Neural cell (in vitro differentiated cells): ENCODE results near the gene HPN.

Experiments used
- EP300 ChIP-seq: fragments of 450-650 bp; conservative IDR thresholded peaks from 2 replicates; pipeline ENCODE4 v1.6.1; 2014; ENCODE audit warnings: antibody characterized with exemption, mild to moderate bottlenecking, moderate library complexity; ENCODE audit not compliant: poor library complexity, severe bottlenecking
- EZH2 ChIP-seq: fragments of 200-600, 300-800 bp; shearing (Covaris generic), sonication (generic); IDR thresholded peaks from 2 replicates; pipeline ENCODE4 v1.6.1; 2014; ENCODE audit warnings: antibody characterized with exemption, low read length, borderline replicate concordance, mild to moderate bottlenecking; ENCODE audit not compliant: insufficient read depth, poor library complexity, severe bottlenecking
- MXI1 ChIP-seq: fragments of 450-650 bp; conservative IDR thresholded peaks from 2 replicates; pipeline ENCODE4 v1.6.1; 2014; ENCODE audit warnings: antibody characterized with exemption, mild to moderate bottlenecking; ENCODE audit not compliant: poor library complexity, severe bottlenecking
- POLR2AphosphoS5 ChIP-seq: IDR thresholded peaks from 2 replicates; pipeline ENCODE4 v1.6.1; 2012
- RAD21 ChIP-seq: fragments of 450-650 bp; conservative IDR thresholded peaks from 2 replicates; pipeline ENCODE4 v1.6.1; 2014; ENCODE audit warnings: antibody characterized with exemption, mild to moderate bottlenecking, moderate library complexity
- TAF1 ChIP-seq: IDR thresholded peaks from 2 replicates; pipeline ENCODE4 v1.6.1; 2012; ENCODE audit warnings: low read depth
- TF ChIP-seq, protein P1 (sequence below): fragments of 450-650 bp; IDR thresholded peaks from 2 replicates; pipeline ENCODE4 v1.5.1; 2014; ENCODE audit warnings: antibody characterized with exemption, mild to moderate bottlenecking, moderate library complexity; ENCODE audit not compliant: poor library complexity, severe bottlenecking

- TF ChIP-seq, protein P1, sequence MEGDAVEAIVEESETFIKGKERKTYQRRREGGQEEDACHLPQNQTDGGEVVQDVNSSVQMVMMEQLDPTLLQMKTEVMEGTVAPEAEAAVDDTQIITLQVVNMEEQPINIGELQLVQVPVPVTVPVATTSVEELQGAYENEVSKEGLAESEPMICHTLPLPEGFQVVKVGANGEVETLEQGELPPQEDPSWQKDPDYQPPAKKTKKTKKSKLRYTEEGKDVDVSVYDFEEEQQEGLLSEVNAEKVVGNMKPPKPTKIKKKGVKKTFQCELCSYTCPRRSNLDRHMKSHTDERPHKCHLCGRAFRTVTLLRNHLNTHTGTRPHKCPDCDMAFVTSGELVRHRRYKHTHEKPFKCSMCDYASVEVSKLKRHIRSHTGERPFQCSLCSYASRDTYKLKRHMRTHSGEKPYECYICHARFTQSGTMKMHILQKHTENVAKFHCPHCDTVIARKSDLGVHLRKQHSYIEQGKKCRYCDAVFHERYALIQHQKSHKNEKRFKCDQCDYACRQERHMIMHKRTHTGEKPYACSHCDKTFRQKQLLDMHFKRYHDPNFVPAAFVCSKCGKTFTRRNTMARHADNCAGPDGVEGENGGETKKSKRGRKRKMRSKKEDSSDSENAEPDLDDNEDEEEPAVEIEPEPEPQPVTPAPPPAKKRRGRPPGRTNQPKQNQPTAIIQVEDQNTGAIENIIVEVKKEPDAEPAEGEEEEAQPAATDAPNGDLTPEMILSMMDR, result no peak
- TF ChIP-seq EZH2, result no peak
- no peak for TF ChIP-seq RAD21
- no peak for TF ChIP-seq TAF1
- TF ChIP-seq EP300, result no peak
- TF ChIP-seq POLR2AphosphoS5, result no peak
- TF ChIP-seq MXI1, result no peak
Measured at GRCh38 chr19:35005256-35005977, 36.1 kb upstream of the HPN start.
